ENCODE results near the gene RABL2A. TPM values are rescaled to one million over a fixed set of nuclear protein-coding genes. Genes with fewer than 3 reads are reported as not detected.

RABL2A gene
- total RNA-seq, 2 experiments from 2014 or later, result 14.5 to 17.9 TPM

GRCh38 chr2:113677330-113677729, 50.3 kb downstream of the RABL2A start:
- intact Hi-C loops (cut with DNase I, micrococcal nuclease), result no loop called here
- Histone ChIP-seq H3K9me3 (ENCODE audit: control insufficient read depth in 1 of 2, insufficient read depth in 1 of 2, low read length in 2 of 2) (no peaks in the 10 kb centered on the region), H3K27ac (ENCODE audit: low read depth in 1 of 2, low read length in 2 of 2) (no peak overlapping the region), H3K4me3 (ENCODE audit: low read length) (no peak overlapping the region), H3K4me1 (ENCODE audit: insufficient read depth, low read length) (no peaks in the 10 kb centered on the region), H3K27me3 (ENCODE audit: control insufficient read depth in 1 of 2, insufficient read depth in 2 of 2, low read length in 2 of 2) (no peaks in the 10 kb centered on the region), H3K36me3 (ENCODE audit: insufficient read depth, low read length) (no peaks in the 10 kb centered on the region)
- Mint-ChIP-seq H3K27me3 (no peaks in the 10 kb centered on the region), H3K4me1 (ENCODE audit: low read depth) (no peaks in the 10 kb centered on the region), H3K9me3 (no peaks in the 10 kb centered on the region), H3K27ac (no peak overlapping the region), H3K36me3 (ENCODE audit: low read depth) (no peaks in the 10 kb centered on the region), H3K4me3 (no peak overlapping the region)
- ATAC-seq (ENCODE audit: poor library complexity), result no peak
- no peak for DNase-seq
- CTCF ChIA-PET, result no interaction called here
- POLR2A ChIA-PET, result no interaction called here
- TF ChIP-seq CTCF (IDR thresholded peaks at IDR 0.05), result no peak

GRCh38 chr2:113679457-113679856, 52.4 kb downstream of the RABL2A start:
- Histone ChIP-seq H3K9me3 (ENCODE audit: control insufficient read depth in 1 of 2, insufficient read depth in 1 of 2, low read length in 2 of 2) (no peaks in the 10 kb centered on the region), H3K27me3 (ENCODE audit: control insufficient read depth in 1 of 2, insufficient read depth in 2 of 2, low read length in 2 of 2) (no peaks in the 10 kb centered on the region), H3K4me1 (ENCODE audit: insufficient read depth, low read length) (no peaks in the 10 kb centered on the region), H3K27ac (ENCODE audit: low read depth in 1 of 2, low read length in 2 of 2) (no peak overlapping the region), H3K4me3 (ENCODE audit: low read length) (no peak overlapping the region), H3K36me3 (ENCODE audit: insufficient read depth, low read length) (no peaks in the 10 kb centered on the region)
- TF ChIP-seq CTCF (IDR thresholded peaks at IDR 0.05), result no peak
- ATAC-seq (ENCODE audit: poor library complexity) (no peak), DNase-seq (peak in 1 of 14 experiments; percentile 28)
- Mint-ChIP-seq H3K36me3 (ENCODE audit: low read depth) (no peaks in the 10 kb centered on the region), H3K9me3 (no peaks in the 10 kb centered on the region), H3K27me3 (no peaks in the 10 kb centered on the region), H3K4me1 (ENCODE audit: low read depth) (no peaks in the 10 kb centered on the region), H3K27ac (no peak overlapping the region), H3K4me3 (no peak overlapping the region)
- intact Hi-C loops (cut with DNase I, micrococcal nuclease), result no loop called here
- CTCF ChIA-PET, result no interaction called here
- POLR2A ChIA-PET, result no interaction called here

GRCh38 chr2:113685471-113685870, 58.4 kb downstream of the RABL2A start:
- Mint-ChIP-seq H3K4me1 (ENCODE audit: low read depth) (no peaks in the 10 kb centered on the region), H3K27ac (no peak overlapping the region), H3K36me3 (ENCODE audit: low read depth) (no peaks in the 10 kb centered on the region), H3K4me3 (no peak overlapping the region), H3K27me3 (no peaks in the 10 kb centered on the region), H3K9me3 (no peaks in the 10 kb centered on the region)
- H3K4me1 ChIP-seq (ENCODE audit: insufficient read depth, low read length), result no peaks in the 10 kb centered on the region
- H3K36me3 ChIP-seq (ENCODE audit: insufficient read depth, low read length), result no peaks in the 10 kb centered on the region
- no peak for DNase-seq
- no peak overlapping the region for H3K4me3 ChIP-seq (ENCODE audit: low read length)
- TF ChIP-seq CTCF (IDR thresholded peaks at IDR 0.05), result no peak
- ChIA-PET POLR2A (interaction anchor here (0.6 kb wide), 1 partner anchor 72 kb away, joined by 3 read pairs; no protein-coding TSS in a partner anchor), CTCF (interaction anchor here (0.6 kb wide), 1 partner anchor 84 kb away, joined by 3 read pairs; no protein-coding TSS in a partner anchor)
- intact Hi-C loops (cut with DNase I, micrococcal nuclease), result no loop called here
- no peaks in the 10 kb centered on the region for H3K27me3 ChIP-seq (ENCODE audit: control insufficient read depth in 1 of 2, insufficient read depth in 2 of 2, low read length in 2 of 2)
- no peak overlapping the region for H3K27ac ChIP-seq (ENCODE audit: low read depth in 1 of 2, low read length in 2 of 2)
- no peak for ATAC-seq (ENCODE audit: poor library complexity)
- no peaks in the 10 kb centered on the region for H3K9me3 ChIP-seq (ENCODE audit: control insufficient read depth in 1 of 2, insufficient read depth in 1 of 2, low read length in 2 of 2)
